Parietal lobe (tissue), 1 donor: ENCODE data around the gene KRTAP19-8. TPM values are rescaled to one million over a fixed set of nuclear protein-coding genes. Genes with fewer than 3 reads are reported as not detected.

Experiments
- total RNA-seq: library from RNA; depleted of rRNA; stranded (reverse); fragments of >200 nt; gene quantifications from one replicate; pipeline ENCODE4 v1.2.3, GENCODE V29; 2014

Gene KRTAP19-8
- not detected for total RNA-seq

DNA sequence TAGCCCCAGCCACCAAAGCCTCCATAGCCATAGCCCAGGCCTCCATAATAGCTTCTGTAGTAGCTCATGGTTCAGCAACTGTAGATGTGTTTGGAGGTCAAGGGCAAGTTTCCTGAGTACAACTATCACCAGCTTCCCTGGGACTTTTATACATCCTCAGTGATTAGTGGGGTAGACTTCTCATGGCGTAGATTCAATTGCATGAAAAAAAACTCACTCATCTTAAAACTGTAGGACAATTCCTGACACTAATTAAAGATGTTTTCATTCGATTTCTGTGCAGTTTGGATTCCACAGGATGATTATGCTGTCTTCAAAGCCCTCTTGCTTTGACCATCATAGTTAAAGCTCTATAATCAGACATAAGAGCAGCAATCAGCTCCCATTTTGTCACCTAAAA lies at the start of gene KRTAP19-8:
KRTAP19-8 (minus strand) TSS at position 101 of the 400 bp plus-strand sequence; CDS start at position 68, 33 bp downstream.

Other genes with a start within 250 kb of the KRTAP19-8 start
- gene KRTAP8-1, start 225.2 kb downstream of the KRTAP19-8 start, total RNA-seq: not detected
- not detected for gene KRTAP7-1, start 208.7 kb downstream of the KRTAP19-8 start, total RNA-seq
- gene KRTAP11-1, start 156.9 kb downstream of the KRTAP19-8 start, total RNA-seq: not detected